GM18951 (cell line): Measurements from ENCODE around the gene PHF21B.

Experiments used
- POLR2A ChIP-seq: IDR thresholded peaks from 4 replicates; pipeline ENCODE4 v1.6.1; 2011; ENCODE audit warnings: mild to moderate bottlenecking; ENCODE audit not compliant: insufficient read length, insufficient read depth; ENCODE audit errors: extremely low read depth
- in situ Hi-C: fragments of 300-500 bp; cut with MboI; formaldehyde crosslinking; loops from one replicate; pipeline ENCODE4 v1.12.0; 2022; ENCODE audit warnings: low sequenced_read_pairs, mixed read lengths, inconsistent platforms; ENCODE audit not compliant: unreplicated experiment

Gene PHF21B

GRCh38 chr22:44990810-44991209 lies 19.0 kb downstream of the PHF21B start:
- in situ Hi-C loops: loop anchor here (10.0 kb wide), 1 partner anchor 1676 kb away; no protein-coding TSS in a partner anchor
- no peak for TF ChIP-seq POLR2A

- in situ Hi-C loops: loop anchor here (10.0 kb wide), 1 partner anchor 1676 kb away; no protein-coding TSS in a partner anchor
- no peak for TF ChIP-seq POLR2A
Observed at GRCh38 chr22:44990328-44990727, 19.5 kb downstream of the PHF21B start.

GRCh38 chr22:44988671-44989070 lies 21.1 kb downstream of the PHF21B start:
- in situ Hi-C loops: no loop called here
- TF ChIP-seq POLR2A: no peak

- TF ChIP-seq POLR2A: no peak
- in situ Hi-C loops: no loop called here
Observed at GRCh38 chr22:44986926-44987325, 22.9 kb downstream of the PHF21B start.

GRCh38 chr22:44985906-44986527 lies 23.8 kb downstream of the PHF21B start:
- no peak for TF ChIP-seq POLR2A
- in situ Hi-C loops: no loop called here

GRCh38 chr22:44983878-44984482 lies 25.8 kb downstream of the PHF21B start:
- in situ Hi-C loops: no loop called here
- TF ChIP-seq POLR2A: no peak

- in situ Hi-C loops: no loop called here
- no peak for TF ChIP-seq POLR2A
Observed at GRCh38 chr22:44982445-44982844, 27.4 kb downstream of the PHF21B start.

- in situ Hi-C loops: no loop called here
- no peak for TF ChIP-seq POLR2A
Observed at GRCh38 chr22:44981857-44982256, 27.9 kb downstream of the PHF21B start.

GRCh38 chr22:44979154-44979553 lies 30.7 kb downstream of the PHF21B start:
- in situ Hi-C loops: no loop called here
- no peak for TF ChIP-seq POLR2A

GRCh38 chr22:44975427-44976262 lies 34.2 kb downstream of the PHF21B start:
- TF ChIP-seq POLR2A: no peak
- in situ Hi-C loops: no loop called here

GRCh38 chr22:44974454-44974853 lies 35.4 kb downstream of the PHF21B start:
- in situ Hi-C loops: no loop called here
- TF ChIP-seq POLR2A: no peak

- in situ Hi-C loops: no loop called here
- TF ChIP-seq POLR2A: no peak
Observed at GRCh38 chr22:44973829-44974228, 36.0 kb downstream of the PHF21B start.

- in situ Hi-C loops: no loop called here
- no peak for TF ChIP-seq POLR2A
Observed at GRCh38 chr22:44972363-44973083, 37.3 kb downstream of the PHF21B start.
